ENCODE measurements around the gene ZCCHC14.

Gene ZCCHC14

DNA sequence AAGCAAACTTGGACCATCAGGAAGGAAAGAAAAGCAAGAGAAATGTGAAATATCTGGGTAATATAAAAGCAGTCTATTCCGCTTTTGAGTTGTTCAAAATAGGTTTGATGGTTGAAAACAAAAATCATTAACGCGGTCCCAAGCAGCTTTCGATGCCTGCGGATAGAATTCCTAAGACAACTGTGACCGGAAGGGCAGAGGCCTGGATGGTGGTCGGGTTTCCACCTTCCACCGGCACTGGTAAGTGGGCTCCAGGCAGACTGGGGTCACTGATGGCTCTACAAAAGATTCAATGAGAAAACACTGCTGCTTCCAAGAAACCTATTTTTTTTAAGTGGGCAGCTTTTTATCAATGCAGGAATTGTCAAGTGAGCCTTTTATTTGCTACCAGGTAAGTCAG, 49.8 kb downstream of the ZCCHC14 start:
- H3K27me3 ChIP-seq (ENCODE audit: insufficient read depth, low read length), result no peaks in the 10 kb centered on the region
- H3K9me3 ChIP-seq (ENCODE audit: insufficient read depth, low read depth, low read length), result no peaks in the 10 kb centered on the region

DNA sequence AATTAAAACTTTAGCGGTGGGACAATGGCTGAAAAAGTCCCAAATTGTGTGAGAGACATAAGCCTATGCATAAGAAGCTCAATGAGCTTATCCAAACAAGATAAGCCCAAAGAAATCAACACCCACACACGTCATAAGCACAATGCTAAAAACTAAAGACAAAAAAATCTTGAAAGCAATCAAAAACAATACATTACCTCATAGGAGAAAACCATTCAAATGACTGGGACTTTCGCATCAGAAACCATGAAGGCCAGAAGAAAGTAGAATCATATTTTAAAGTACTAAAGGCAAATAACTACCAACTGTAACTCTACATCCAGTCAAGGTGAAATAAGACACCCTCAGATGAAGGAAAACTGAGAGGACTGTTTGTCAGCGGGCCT, 50.2 kb downstream of the ZCCHC14 start:
- Histone ChIP-seq H3K9me3 (ENCODE audit: insufficient read depth, low read depth, low read length) (no peaks in the 10 kb centered on the region), H3K27ac (ENCODE audit: low read length) (no peak overlapping the region), H3K9ac (ENCODE audit: low read depth, low read length) (no peak overlapping the region), H3K36me3 (ENCODE audit: insufficient read depth, low read depth, low read length) (peaks cover 34% of the 10 kb centered on the region), H3K4me1 (ENCODE audit: insufficient read depth, low read length) (no peaks in the 10 kb centered on the region; the same call in 1 of the 2 replicates), H3K27me3 (ENCODE audit: insufficient read depth, low read length) (no peaks in the 10 kb centered on the region), H3K4me3 (ENCODE audit: low read length) (no peak overlapping the region)

More for the DNA sequence above, 49.8 kb downstream of the ZCCHC14 start:
- H3K9ac ChIP-seq (ENCODE audit: low read depth, low read length), result no peak overlapping the region
- H3K4me1 ChIP-seq (ENCODE audit: insufficient read depth, low read length), result no peaks in the 10 kb centered on the region; the same call in 1 of the 2 replicates
- no peak overlapping the region for H3K4me3 ChIP-seq (ENCODE audit: low read length)
- H3K27ac ChIP-seq (ENCODE audit: low read length), result no peak overlapping the region
- H3K36me3 ChIP-seq (ENCODE audit: insufficient read depth, low read depth, low read length), result peaks cover 39% of the 10 kb centered on the region

DNA sequence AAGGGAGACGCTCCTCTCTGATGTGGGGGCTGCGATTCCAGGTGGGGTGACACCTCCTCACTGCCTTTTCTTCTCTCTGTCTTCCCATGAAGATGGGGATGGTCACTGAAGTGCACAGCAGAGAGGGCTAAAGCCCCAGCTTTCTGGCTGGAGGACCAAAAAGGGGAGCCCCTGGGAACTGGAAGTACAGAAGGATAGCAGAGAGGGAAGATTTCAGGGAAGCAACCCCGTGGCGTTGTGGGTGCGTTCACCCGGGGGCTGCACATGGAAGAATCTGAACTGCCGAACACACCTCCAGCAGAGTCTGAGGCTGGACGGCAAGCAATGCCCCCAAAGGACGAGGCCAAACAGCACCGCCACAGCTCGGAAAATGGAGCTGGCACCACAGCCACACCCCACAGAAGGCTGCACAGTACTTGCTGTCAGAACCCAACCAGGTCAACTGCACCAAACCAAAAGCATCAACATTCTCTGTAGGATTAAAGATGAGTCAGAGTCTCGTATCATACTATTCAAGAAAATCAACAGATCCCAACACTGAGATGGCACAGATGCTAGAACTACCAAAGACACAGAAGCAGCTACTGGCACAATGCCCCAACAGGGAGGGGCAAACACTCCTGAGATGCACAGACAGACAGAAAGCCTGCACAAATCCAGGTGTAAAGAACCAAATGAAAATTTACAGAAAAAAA, 50.8 kb downstream of the ZCCHC14 start:
- Histone ChIP-seq H3K4me1 (ENCODE audit: insufficient read depth, low read length) (no peaks in the 10 kb centered on the region; the same call in 1 of the 2 replicates), H3K4me3 (ENCODE audit: low read length) (no peak overlapping the region), H3K9me3 (ENCODE audit: insufficient read depth, low read depth, low read length) (no peaks in the 10 kb centered on the region), H3K27me3 (ENCODE audit: insufficient read depth, low read length) (no peaks in the 10 kb centered on the region), H3K9ac (ENCODE audit: low read depth, low read length) (no peak overlapping the region), H3K27ac (ENCODE audit: low read length) (no peak overlapping the region), H3K36me3 (ENCODE audit: insufficient read depth, low read depth, low read length) (peaks cover 29% of the 10 kb centered on the region)

DNA sequence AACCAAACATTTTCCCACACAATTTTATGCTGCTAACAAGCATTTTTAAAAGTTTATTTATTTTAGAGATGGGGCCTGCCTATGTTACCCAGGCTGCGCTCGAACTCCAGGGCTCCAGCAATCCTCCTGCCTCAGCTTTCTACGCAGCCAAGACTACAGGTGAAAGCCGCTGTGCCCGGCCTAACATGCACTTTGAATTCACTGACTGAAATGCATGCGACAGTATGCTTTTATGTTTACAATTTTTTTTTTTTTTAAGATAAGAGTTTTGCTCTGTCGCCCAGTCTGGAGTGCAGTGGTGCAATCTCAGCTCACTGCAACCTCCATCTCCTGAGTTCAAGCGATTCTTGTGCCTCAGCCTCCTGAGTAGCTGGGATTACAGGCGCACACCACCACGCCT, 52.9 kb downstream of the ZCCHC14 start:
- no peak overlapping the region for H3K4me3 ChIP-seq (ENCODE audit: low read length)
- H3K27me3 ChIP-seq (ENCODE audit: insufficient read depth, low read length), result no peaks in the 10 kb centered on the region
- no peaks in the 10 kb centered on the region; the same call in 1 of the 2 replicates for H3K4me1 ChIP-seq (ENCODE audit: insufficient read depth, low read length)
- H3K36me3 ChIP-seq (ENCODE audit: insufficient read depth, low read depth, low read length), result peaks cover 17% of the 10 kb centered on the region
- H3K9ac ChIP-seq (ENCODE audit: low read depth, low read length), result no peak overlapping the region
- H3K9me3 ChIP-seq (ENCODE audit: insufficient read depth, low read depth, low read length), result no peaks in the 10 kb centered on the region
- H3K27ac ChIP-seq (ENCODE audit: low read length), result no peak overlapping the region

DNA sequence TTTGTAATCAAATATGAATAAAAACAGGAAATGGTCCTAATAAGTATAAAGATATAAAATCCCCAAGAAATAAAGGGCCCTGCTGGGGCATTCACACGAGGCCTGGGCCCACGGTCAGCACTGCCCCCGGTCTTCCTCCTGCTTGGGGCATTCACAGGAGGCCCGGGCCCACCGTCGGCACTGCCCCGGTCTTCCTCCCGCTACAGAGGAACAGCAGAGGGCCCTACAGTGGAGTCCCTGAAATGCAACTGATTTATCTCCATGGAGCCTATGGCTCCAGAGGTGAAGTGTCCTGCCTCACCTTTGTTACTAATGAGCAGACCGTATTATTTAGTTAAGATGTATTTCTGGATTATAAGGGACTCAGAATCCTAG, 54.2 kb downstream of the ZCCHC14 start:
- H3K27ac ChIP-seq (ENCODE audit: low read length), result no peak overlapping the region

DNA sequence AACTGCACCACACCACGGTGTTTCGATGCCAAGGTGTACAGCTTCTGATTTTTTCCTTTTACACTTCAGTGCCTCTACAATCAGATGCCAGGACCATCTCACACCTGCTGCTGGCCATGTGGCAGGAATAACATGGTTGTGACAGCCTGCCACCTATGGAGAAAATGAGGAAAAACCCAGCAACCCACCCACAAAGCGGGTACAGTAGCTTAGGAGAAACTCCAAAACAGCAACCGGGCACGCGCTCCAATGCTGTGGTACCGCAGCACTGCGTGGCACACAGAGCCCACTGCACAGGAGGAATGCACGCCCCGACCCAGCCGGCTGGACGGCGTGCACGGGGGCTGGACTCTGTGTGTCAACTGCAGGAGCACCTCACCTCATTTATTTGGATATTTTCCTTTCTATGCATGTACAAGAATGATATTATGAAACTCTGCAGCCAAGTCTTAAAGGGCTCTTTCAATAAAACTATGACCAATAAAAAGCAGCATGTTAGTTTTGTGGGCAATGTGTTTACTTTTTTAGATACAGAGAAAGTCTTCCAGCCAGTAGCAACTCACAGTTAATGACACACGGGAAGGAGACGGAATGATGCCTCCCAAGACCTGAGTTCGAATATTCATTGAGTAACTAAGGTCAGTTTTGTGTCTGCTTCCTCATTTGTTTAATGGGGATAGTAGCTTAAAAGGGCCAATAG, 54.8 kb downstream of the ZCCHC14 start:
- Histone ChIP-seq H3K9me3 (ENCODE audit: insufficient read depth, low read depth, low read length) (no peaks in the 10 kb centered on the region), H3K4me1 (ENCODE audit: insufficient read depth, low read length) (no peaks in the 10 kb centered on the region; the same call in 1 of the 2 replicates), H3K27ac (ENCODE audit: low read length) (no peak overlapping the region), H3K27me3 (ENCODE audit: insufficient read depth, low read length) (no peaks in the 10 kb centered on the region), H3K9ac (ENCODE audit: low read depth, low read length) (no peak overlapping the region), H3K36me3 (ENCODE audit: insufficient read depth, low read depth, low read length) (peaks cover 7% of the 10 kb centered on the region), H3K4me3 (ENCODE audit: low read length) (no peak overlapping the region)

More for the DNA sequence above, 54.2 kb downstream of the ZCCHC14 start:
- no peaks in the 10 kb centered on the region for H3K9me3 ChIP-seq (ENCODE audit: insufficient read depth, low read depth, low read length)
- H3K9ac ChIP-seq (ENCODE audit: low read depth, low read length), result no peak overlapping the region
- no peak overlapping the region for H3K4me3 ChIP-seq (ENCODE audit: low read length)
- no peaks in the 10 kb centered on the region for H3K27me3 ChIP-seq (ENCODE audit: insufficient read depth, low read length)
- H3K4me1 ChIP-seq (ENCODE audit: insufficient read depth, low read length), result no peaks in the 10 kb centered on the region; the same call in 1 of the 2 replicates
- peaks cover 7% of the 10 kb centered on the region for H3K36me3 ChIP-seq (ENCODE audit: insufficient read depth, low read depth, low read length)

DNA sequence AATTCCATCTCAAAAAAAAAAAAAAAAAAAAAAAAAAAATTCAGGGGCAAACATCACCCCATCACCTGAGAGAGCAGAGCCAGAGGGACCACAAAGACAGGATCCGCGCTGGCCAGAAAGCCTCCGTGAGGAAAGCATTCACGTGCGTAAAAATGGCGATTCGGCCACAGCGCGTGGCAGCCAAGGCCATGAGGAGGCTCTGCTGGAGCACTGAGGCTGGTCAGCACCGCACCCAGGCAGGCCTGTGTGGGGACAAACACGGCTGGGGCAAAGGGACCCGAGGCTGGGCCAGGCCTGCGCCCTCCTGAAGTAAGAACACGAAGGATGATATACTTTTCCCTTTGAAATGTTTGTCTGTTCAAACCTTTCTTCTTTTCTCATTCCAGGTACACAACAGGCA, 55.5 kb downstream of the ZCCHC14 start:
- no peak overlapping the region for H3K9ac ChIP-seq (ENCODE audit: low read depth, low read length)
- no peaks in the 10 kb centered on the region; the same call in 1 of the 2 replicates for H3K4me1 ChIP-seq (ENCODE audit: insufficient read depth, low read length)
- H3K27me3 ChIP-seq (ENCODE audit: insufficient read depth, low read length), result no peaks in the 10 kb centered on the region
- H3K36me3 ChIP-seq (ENCODE audit: insufficient read depth, low read depth, low read length), result peaks cover 8% of the 10 kb centered on the region
- H3K4me3 ChIP-seq (ENCODE audit: low read length), result no peak overlapping the region
- no peaks in the 10 kb centered on the region for H3K9me3 ChIP-seq (ENCODE audit: insufficient read depth, low read depth, low read length)
- H3K27ac ChIP-seq (ENCODE audit: low read length), result no peak overlapping the region

DNA sequence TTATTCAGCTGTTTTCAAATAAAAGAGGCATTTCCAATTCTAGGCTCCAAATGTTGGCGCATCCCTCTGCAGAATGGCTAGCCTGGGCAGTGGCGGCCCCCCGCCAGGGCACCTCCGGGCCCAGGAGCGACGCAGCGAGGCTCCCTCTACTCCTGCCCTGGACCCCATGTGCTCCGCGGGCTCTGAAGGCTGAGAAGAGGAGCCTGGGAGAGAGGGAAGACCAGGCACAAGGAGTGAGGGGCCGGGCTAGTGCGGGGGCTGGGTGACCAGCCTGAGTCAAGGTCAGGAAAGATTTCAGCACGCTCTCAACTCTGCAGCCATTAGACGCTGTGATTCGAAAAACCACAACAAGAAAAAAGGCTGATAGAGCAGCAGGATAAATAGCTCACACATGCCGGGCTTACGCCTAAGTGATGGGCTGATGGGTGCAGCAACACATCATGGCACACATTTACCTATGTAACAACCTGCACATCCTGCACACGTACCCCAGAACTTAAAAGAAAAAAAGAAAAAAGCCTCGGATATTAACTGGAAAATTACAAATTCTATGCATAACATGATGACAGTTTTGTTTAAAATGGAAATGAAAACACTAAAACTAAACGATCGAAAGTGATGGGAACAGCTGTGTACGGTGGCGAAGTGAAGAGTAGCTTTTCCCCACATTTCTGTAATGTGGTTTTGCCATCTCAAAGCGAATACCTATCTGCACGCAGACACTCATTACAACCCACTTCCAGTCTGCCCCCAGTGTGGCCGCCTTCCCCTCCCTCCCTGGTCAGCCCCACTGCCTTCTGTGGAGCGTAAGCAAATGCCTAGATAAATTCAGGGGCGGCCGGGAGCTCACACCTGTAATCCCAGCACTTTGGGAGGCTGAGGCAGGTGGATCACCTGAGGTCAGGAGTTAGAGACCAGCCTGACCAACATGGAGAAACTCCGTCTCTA, 56.3 kb downstream of the ZCCHC14 start:
- H3K4me1 ChIP-seq (ENCODE audit: insufficient read depth, low read length), result no peaks in the 10 kb centered on the region; the same call in 1 of the 2 replicates
- H3K27ac ChIP-seq (ENCODE audit: low read length), result no peak overlapping the region
- H3K27me3 ChIP-seq (ENCODE audit: insufficient read depth, low read length), result no peaks in the 10 kb centered on the region
- peak overlapping the region; percentile 37; the same call in 1 of the 2 replicates for H3K9ac ChIP-seq (ENCODE audit: low read depth, low read length)
- H3K4me3 ChIP-seq (ENCODE audit: low read length), result no peak overlapping the region
- H3K36me3 ChIP-seq (ENCODE audit: insufficient read depth, low read depth, low read length), result peaks cover 11% of the 10 kb centered on the region
- no peaks in the 10 kb centered on the region for H3K9me3 ChIP-seq (ENCODE audit: insufficient read depth, low read depth, low read length)

DNA sequence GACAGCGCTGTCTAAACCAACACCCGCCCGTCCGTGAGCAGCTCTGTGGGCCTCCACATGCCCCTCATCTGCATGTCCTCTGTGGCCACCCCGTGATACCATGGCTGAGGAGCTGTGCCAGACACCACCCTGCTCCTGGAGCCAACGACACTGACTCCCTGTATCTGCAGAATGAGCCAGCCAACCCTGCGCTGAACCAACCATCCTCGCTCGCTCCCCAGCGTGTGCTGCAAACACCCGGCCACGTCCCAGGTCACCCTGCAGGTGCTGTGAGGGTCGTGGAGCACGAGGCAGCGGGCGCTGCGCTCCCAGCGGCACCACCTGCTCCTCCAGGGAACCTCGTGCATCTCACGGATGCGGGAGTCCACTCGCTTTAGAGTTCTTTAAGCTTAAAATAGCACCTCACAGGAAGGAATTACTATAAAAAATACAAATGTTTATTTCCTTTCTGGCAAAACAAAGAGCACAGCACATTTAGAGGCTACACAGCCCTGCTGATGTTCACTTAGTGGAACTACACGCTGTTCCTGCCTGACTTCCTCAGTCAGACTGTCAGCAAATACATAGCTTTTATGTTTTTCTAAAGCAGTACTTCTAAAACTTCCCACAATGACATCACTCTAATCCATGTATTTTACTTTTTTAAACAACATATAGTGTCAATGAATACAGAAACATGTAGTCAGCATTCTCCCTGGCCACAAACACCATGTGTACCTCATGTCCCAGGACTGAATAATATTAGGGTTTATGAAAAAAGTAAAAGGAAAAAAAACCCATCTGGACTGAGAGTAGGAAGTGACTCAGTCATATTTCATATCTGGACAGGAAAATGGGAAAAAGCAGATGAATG, 57.2 kb downstream of the ZCCHC14 start:
- Histone ChIP-seq H3K4me3 (ENCODE audit: low read length) (no peak overlapping the region), H3K9ac (ENCODE audit: low read depth, low read length) (peak overlapping the region; percentile 37; the same call in 1 of the 2 replicates), H3K4me1 (ENCODE audit: insufficient read depth, low read length) (no peaks in the 10 kb centered on the region; the same call in 1 of the 2 replicates), H3K9me3 (ENCODE audit: insufficient read depth, low read depth, low read length) (no peaks in the 10 kb centered on the region), H3K27me3 (ENCODE audit: insufficient read depth, low read length) (no peaks in the 10 kb centered on the region), H3K27ac (ENCODE audit: low read length) (no peak overlapping the region), H3K36me3 (ENCODE audit: insufficient read depth, low read depth, low read length) (peaks cover 10% of the 10 kb centered on the region)

DNA sequence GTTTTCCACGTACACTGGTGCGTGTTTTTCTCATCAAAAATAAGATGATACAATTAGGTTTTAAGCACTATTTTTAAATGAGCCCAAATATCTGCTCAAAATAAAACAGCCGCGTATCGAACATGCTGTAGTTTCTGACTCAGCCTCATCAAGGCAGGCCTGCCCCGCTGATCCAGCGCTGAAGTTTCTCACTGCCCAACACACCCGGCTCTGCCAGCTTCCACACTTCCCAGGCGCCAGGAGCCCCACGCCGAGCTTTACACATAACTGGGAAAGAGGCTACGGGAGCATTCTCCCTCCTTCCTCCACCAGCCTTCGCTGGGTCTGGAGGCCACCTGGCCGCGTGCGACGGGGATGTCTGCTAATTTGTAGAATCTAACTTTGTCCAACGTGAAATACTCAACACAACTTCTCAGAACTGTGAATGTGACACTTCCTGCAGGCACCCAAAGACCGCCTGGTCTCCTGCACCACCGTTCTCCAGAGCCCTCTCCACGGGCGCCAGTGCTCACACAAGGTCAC, 58.6 kb downstream of the ZCCHC14 start:
- Histone ChIP-seq H3K4me3 (ENCODE audit: low read length) (no peak overlapping the region), H3K27ac (ENCODE audit: low read length) (no peak overlapping the region), H3K4me1 (ENCODE audit: insufficient read depth, low read length) (no peaks in the 10 kb centered on the region; the same call in 1 of the 2 replicates), H3K27me3 (ENCODE audit: insufficient read depth, low read length) (no peaks in the 10 kb centered on the region), H3K36me3 (ENCODE audit: insufficient read depth, low read depth, low read length) (peaks cover 15% of the 10 kb centered on the region), H3K9me3 (ENCODE audit: insufficient read depth, low read depth, low read length) (no peaks in the 10 kb centered on the region), H3K9ac (ENCODE audit: low read depth, low read length) (no peak overlapping the region)

Measured in iPS-20b (cell line).